ENCODE measurements around the gene MCAT. TPM values are rescaled to one million over a fixed set of nuclear protein-coding genes. Genes with fewer than 3 reads are reported as not detected.

MCAT gene
- polyA plus RNA-seq, 1 donor (not counting 4 experiments of a cell fraction or from before 2014, with no cell fraction given), result 13.9 TPM

DNA sequence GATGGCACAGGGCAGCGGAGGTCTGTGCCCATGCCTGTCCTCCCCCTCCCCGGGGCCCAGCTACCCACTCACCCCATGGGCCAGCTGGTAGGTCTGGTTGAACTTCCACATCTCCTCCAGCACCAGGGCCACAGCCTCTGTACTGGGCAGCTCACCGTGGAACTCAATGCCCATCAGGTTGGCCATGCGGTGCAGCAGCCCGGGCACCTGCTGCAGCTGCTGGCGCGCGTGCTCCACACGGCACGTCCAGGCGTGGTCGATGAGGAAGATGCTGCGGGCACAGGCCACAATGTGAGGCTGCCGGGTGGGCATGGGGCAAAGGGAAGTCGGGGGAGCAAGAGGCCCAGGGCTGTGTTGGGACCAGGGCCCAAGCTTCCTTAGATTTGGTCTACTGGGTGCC lies 37.5 kb upstream of the MCAT start:
- TF ChIP-seq, protein P1, sequence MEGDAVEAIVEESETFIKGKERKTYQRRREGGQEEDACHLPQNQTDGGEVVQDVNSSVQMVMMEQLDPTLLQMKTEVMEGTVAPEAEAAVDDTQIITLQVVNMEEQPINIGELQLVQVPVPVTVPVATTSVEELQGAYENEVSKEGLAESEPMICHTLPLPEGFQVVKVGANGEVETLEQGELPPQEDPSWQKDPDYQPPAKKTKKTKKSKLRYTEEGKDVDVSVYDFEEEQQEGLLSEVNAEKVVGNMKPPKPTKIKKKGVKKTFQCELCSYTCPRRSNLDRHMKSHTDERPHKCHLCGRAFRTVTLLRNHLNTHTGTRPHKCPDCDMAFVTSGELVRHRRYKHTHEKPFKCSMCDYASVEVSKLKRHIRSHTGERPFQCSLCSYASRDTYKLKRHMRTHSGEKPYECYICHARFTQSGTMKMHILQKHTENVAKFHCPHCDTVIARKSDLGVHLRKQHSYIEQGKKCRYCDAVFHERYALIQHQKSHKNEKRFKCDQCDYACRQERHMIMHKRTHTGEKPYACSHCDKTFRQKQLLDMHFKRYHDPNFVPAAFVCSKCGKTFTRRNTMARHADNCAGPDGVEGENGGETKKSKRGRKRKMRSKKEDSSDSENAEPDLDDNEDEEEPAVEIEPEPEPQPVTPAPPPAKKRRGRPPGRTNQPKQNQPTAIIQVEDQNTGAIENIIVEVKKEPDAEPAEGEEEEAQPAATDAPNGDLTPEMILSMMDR (optimal IDR thresholded peaks at IDR 0.05 in 1 of 3, IDR thresholded peaks at IDR 0.05 in 1 of 3, conservative IDR thresholded peaks at IDR 0.05 in 1 of 3; ENCODE audit: extremely low read depth in 1 of 3, insufficient read depth in 2 of 3, low read length in 3 of 3), result no peak
- no peak for TF ChIP-seq EZH2 (IDR thresholded peaks at IDR 0.05; ENCODE audit: low read length)
- no peak for FAIRE-seq
- Histone ChIP-seq H3K4me2 (ENCODE audit: control insufficient read depth, extremely low read depth, insufficient read depth, low read depth, low read length) (no peak overlapping the region), H3K27me3 (ENCODE audit: control insufficient read depth, extremely low read depth, insufficient read depth, low read length) (no peaks in the 10 kb centered on the region), H3K27ac (ENCODE audit: control insufficient read depth, insufficient read depth, low read length) (no peak overlapping the region), H3K4me3 (ENCODE audit: control insufficient read depth in 2 of 3, extremely low read depth in 1 of 3, insufficient read depth in 2 of 3, low read depth in 1 of 3, low read length in 3 of 3) (no peak overlapping the region), H3K9me1 (ENCODE audit: control insufficient read depth, extremely low read depth, insufficient read depth, low read length) (peaks cover 3% of the 10 kb centered on the region), H3K9me3 (ENCODE audit: control insufficient read depth, low read depth, low read length) (no peaks in the 10 kb centered on the region), H2AFZ (ENCODE audit: control insufficient read depth, low read length) (no peak overlapping the region), H3K9ac (ENCODE audit: control insufficient read depth, extremely low read depth, insufficient read depth, low read length) (no peak overlapping the region), H3K36me3 (ENCODE audit: control insufficient read depth in 2 of 2, extremely low read depth in 1 of 2, insufficient read depth in 2 of 2, low read length in 2 of 2) (peaks cover 25 to 33% of the 10 kb centered on the region in 2 experiments), H3K4me1 (ENCODE audit: control insufficient read depth, extremely low read depth, insufficient read depth, low read length) (peaks cover 19% of the 10 kb centered on the region), H4K20me1 (ENCODE audit: control insufficient read depth, extremely low read depth, insufficient read depth, low read length) (peaks cover 11% of the 10 kb centered on the region), H3K79me2 (ENCODE audit: control insufficient read depth, insufficient read depth, low read length) (peaks cover 23% of the 10 kb centered on the region)
- dilution Hi-C loops (cut with MboI; ENCODE audit: extremely low pct_ligation_motif_present, low sequenced_read_pairs), result no loop called here
- no peak for DNase-seq (ENCODE audit: low read depth, low spot score)

GRCh38 chr22:43179911-43180195 lies 36.7 kb upstream of the MCAT start:
- H3K36me3 ChIP-seq (ENCODE audit: control insufficient read depth in 2 of 2, extremely low read depth in 1 of 2, insufficient read depth in 2 of 2, low read length in 2 of 2), result peaks cover 25 to 33% of the 10 kb centered on the region in 2 experiments
- dilution Hi-C loops (cut with MboI; ENCODE audit: extremely low pct_ligation_motif_present, low sequenced_read_pairs), result no loop called here

More at GRCh38 chr22:43179911-43180195, 36.7 kb upstream of the MCAT start:
- no peak overlapping the region for H2AFZ ChIP-seq (ENCODE audit: control insufficient read depth, low read length)
- H3K27ac ChIP-seq (ENCODE audit: control insufficient read depth, insufficient read depth, low read length), result no peak overlapping the region
- H3K4me3 ChIP-seq (ENCODE audit: control insufficient read depth in 2 of 3, extremely low read depth in 1 of 3, insufficient read depth in 2 of 3, low read depth in 1 of 3, low read length in 3 of 3), result no peak overlapping the region
- H3K4me2 ChIP-seq (ENCODE audit: control insufficient read depth, extremely low read depth, insufficient read depth, low read depth, low read length), result no peak overlapping the region
- H3K4me1 ChIP-seq (ENCODE audit: control insufficient read depth, extremely low read depth, insufficient read depth, low read length), result peaks cover 19% of the 10 kb centered on the region
- TF ChIP-seq, protein P1 (optimal IDR thresholded peaks at IDR 0.05 in 1 of 3, IDR thresholded peaks at IDR 0.05 in 1 of 3, conservative IDR thresholded peaks at IDR 0.05 in 1 of 3; ENCODE audit: extremely low read depth in 1 of 3, insufficient read depth in 2 of 3, low read length in 3 of 3), result no peak
- DNase-seq (ENCODE audit: low read depth, low spot score) (no peak), FAIRE-seq (no peak)
- H3K9me3 ChIP-seq (ENCODE audit: control insufficient read depth, low read depth, low read length), result no peaks in the 10 kb centered on the region
- H4K20me1 ChIP-seq (ENCODE audit: control insufficient read depth, extremely low read depth, insufficient read depth, low read length), result peaks cover 11% of the 10 kb centered on the region
- H3K27me3 ChIP-seq (ENCODE audit: control insufficient read depth, extremely low read depth, insufficient read depth, low read length), result no peaks in the 10 kb centered on the region
- H3K79me2 ChIP-seq (ENCODE audit: control insufficient read depth, insufficient read depth, low read length), result peaks cover 17% of the 10 kb centered on the region
- no peak overlapping the region for H3K9ac ChIP-seq (ENCODE audit: control insufficient read depth, extremely low read depth, insufficient read depth, low read length)
- H3K9me1 ChIP-seq (ENCODE audit: control insufficient read depth, extremely low read depth, insufficient read depth, low read length), result peaks cover 3% of the 10 kb centered on the region
